Raji (cell line): ENCODE measurements around the gene TEC.
A peak's percentile ranks its signal among the peaks of the same experiment; 100 is the strongest.

Experiments used
- POLR2A ChIP-seq: IDR thresholded peaks from 2 replicates; pipeline ENCODE4 v1.6.1; 2011; ENCODE audit warnings: low read depth, low read length, control low read depth; ENCODE audit not compliant: insufficient read depth

TEC gene

DNA sequence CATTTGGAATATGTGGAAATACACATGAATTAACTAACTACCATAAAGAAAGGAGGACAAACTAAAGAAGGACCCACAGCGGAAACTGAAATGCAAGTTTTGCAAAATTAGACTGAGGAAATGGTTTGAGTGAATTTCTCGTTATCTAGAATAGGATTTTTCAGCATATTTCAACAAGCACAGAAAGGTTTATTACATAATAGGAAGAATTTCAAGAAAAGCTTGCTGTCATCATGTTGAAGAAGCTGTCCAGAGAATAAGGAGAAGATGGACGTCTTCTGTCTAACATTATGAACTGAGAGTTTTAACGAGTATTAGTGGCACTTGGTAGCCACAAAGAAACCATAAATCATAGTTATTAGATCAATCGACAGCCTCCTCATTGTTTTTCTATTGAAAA, 45.0 kb downstream of the TEC start:
- no peak for TF ChIP-seq POLR2A

DNA sequence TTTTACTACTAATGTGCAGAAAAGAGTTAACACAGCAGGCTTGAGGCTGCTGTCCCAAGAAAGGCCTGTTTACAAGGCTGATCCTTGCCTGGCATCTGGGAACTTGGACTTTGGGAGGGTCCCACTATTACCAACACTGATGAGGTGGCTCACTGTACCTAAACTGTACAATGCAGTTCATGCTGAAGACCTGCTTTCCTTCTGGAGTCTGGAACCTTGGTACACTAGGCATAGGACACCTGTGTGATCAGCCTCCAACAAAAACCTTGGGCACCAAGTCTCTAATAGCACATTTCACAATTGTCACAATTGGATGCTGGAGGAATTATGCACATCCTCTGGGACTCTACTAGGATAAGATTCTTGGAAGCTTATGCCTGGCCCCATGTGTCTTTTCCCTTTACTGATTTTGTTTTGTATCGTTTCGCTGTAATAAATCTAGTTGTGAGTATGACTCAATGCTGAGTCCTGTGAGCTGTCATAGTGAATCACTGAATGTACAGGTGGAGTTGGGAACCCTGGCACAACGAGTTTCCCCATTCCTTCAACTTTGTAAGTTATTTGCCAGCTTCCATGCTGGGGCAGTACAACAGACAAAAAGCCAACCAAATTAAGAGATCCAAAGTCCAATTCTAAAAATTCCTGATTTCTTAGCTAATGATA, 45.9 kb downstream of the TEC start:
- TF ChIP-seq POLR2A = no peak

DNA sequence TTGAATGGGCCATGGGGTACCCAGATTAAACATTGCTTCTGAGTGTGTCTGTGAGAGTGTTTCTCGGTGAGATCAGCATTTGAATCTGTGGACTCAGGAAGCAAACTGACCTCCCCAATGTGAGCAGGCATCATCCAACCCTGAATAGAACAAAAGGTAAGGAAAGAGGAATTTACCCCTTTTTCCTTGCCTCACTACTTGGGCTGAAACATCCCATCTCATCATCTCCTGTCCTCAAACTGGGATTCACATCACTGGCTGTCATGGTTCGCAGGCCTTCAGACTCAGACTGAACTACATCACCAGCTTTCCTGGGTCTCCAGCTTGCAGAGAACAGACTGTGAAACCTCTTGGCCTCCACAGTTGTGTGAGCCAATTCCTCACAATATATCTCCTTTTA, 47.1 kb downstream of the TEC start:
- TF ChIP-seq POLR2A = no peak

DNA sequence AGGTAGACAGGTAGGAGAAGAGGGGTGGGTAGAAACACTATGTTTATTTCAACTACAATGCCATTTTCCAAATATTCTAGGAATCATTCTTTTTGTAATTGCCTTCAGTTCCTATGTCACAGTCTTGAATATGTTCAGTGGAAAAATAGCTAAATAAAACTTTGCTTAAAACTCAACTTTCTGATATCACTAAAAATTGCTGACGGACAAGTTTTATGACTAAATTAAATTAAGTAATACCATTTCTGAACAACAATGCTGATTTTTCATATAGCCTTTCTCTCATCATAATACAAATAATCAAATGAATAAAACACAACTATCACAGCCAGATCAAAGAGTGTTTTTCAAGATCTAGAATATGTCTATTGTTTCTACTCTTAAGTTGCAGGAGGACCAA, 53.1 kb downstream of the TEC start:
- no peak for TF ChIP-seq POLR2A

DNA sequence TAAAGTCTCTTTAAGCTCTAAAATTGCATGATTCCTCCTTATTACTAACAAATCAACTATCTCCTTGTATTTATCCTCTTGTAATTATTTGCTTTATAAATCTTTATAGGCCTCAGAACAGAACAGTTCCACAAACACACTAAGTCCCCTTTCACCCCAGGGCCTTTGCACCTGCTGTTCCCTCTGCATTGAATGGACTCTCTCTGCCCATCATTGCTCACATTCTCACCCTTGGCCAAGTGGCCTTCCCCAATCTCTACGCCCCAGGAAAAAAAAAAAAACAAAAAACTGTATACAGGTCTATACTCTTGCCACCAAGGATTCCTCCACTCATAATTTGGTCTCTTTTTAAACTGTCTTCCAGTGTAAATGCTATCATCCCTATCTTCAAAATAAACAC, 53.7 kb downstream of the TEC start:
- TF ChIP-seq POLR2A = no peak

DNA sequence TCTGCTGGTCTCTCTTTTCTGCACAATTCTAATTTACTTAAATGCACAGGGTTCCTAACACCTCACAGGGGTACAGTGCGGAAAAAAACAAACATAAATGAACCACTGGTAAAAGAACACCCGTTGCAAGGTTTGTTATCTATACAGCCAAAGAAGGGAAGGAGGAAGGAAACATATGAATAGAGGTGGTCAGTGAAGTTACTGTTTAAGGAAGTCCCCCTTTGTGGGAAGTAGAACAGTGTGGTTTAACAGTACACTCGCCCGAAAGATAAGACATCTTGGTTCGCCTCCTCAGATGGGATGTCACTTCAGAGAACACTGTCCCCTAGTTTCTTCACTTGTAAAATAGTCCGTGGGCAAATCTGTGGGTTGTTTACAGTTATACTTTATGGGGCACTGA, 57.5 kb downstream of the TEC start:
- peak; percentile 36; the same call in 1 of the 2 replicates for TF ChIP-seq POLR2A

DNA sequence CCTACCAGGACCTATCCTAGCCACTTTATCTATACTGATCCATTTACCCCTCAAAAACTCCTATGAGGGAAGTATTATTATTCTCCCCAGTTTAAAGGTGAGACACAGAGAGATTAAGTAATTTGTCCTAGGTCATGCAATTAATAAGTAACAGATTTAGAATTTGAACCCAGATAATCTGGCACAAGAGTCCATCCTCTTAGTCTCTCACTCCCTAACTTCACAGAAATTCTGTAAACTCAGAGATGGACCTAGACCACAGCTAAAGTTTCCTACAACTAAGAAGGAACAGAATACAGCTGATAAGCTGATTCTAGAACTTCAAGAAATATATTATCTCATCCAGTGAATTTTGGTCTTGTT, 58.7 kb downstream of the TEC start:
- no peak for TF ChIP-seq POLR2A

DNA sequence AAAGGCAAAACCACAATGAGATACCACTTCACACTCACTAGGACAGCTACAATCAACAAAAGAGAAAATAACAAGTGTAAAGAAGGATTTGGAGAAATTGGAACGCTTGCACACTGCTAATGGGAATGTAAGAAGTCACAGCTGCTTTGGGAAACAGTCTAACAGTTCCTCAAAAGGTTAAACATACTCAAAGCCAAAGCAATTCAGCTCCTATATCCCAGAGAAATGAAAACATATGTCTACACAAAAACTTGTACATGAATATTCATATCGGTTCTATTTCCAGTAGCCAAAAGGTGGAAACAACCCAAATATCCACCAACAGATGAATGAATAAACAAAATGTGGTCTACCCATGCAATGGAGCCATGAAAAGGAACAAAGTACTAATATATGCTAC, 64.0 kb downstream of the TEC start:
- TF ChIP-seq POLR2A = no peak

DNA sequence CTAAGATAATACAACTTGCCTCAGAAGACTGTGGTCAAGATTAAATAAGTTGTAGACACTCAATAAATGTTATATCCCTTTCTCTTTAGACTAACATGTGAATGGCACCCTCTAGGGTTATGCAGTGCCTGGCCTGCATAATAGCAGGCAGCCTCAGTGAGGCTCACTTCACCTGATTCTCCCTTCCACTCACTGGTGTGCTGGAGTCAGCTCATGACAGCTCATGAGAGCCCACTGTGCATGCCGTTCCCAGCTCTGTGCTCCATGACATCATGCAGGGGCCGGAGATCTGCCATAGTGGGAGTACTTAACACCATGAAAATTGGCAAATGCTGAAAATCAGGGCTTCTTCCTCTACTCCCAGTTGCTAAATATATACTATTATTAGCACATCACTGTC, 64.5 kb downstream of the TEC start:
- TF ChIP-seq POLR2A = no peak

DNA sequence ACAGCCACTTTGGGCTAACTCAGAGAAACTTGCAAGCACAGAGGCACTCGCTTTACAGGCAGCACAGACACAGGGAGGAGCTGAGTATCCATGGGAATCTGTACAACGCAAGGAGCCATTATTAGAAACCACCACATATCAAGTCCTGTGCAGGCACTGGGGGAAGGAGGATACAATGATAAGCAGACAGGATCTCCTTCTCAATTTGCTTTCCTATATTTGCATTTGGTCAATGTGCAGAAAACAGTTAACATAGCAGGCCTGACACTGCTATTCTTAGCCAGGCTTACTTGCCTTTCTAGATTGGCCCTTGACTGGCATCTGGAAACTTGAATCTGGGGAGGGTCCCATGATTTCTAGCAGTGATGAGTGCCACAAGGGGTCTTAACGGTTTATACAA, 65.8 kb downstream of the TEC start:
- TF ChIP-seq POLR2A = peak; percentile 52; the same call in 1 of the 2 replicates

DNA sequence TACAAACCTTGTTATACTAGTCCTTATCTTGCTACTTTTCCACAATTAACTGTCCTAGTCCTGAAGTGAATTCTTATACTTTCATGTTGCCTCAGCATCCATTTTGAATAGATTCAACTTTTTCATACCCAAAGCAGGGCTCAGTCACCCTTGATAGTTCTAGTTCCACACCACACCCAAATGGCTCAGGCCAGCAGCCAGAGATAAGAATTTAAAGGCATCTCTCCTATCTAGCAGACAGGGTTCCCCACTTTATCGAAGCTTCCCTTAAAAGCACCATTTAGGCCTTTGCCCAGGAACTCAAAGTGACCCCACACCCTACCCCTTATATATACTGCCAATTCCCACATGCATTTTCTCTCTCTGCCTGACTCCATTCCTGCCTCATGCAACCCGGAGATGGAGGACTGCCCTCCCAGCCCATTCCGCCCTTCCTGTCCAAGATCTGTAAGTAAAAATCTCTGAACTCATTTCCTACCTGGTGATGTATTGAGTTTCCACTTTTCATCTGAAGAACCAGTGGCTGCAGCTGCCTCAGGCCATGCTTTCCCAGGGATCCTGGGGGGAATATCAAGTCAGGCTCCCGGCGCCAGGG, 71.9 kb downstream of the TEC start:
- TF ChIP-seq POLR2A = no peak

DNA sequence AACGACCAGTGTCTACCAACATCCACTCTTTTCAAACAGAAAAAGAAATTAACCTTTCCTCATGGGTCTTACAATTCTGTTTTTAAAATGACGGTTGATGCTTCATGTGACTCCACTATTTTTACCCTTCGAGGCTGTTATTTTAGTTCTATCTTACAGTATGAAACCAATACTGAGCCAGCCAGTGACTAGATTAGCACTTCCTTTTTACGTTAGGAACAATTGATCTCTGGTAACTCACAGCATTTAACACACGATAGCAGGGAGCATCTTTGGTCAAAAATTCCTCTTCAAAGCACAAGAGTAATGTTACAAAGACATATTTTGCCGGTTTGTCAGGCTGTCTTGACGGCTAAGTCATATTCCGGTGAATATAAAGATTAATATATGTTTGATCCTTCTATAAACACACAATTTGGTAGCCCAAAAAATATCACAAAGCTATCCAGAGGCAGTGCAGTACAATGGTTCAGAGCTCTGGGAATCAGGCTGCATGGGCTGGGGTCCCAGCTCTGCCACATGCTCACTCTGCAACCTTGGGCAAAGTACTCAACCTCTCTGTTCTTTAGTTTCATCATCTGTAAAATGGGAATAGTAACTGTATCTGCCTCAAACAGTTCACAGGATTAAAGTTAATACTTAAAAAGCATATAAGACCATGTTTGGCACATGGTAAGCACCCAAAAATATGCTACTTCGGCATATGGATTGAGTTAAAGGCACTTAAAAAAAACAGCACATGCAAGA, 72.7 kb downstream of the TEC start:
- 0 out of 2 replicates have a peak, but pooled peaks have one; percentile 14 for TF ChIP-seq POLR2A

DNA sequence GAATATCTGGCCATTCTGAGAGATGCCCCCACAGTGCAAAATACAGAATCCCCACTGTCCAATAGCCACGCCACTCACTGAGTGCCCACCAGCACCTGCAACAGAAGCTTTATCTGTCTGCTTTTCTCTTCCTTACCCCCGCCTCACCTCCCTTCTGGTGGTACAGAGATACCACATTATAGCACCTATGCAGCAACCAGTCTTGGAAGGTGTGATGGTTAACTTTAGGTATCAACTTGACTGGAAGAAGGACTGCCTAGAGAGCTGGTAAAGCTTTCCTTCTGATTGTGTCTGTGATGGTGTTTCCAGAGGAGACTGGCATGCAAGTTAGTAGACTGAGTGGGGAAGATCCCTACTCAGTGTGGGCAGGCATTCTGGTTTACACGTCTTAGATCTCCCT, 73.8 kb downstream of the TEC start:
- no peak for TF ChIP-seq POLR2A

DNA sequence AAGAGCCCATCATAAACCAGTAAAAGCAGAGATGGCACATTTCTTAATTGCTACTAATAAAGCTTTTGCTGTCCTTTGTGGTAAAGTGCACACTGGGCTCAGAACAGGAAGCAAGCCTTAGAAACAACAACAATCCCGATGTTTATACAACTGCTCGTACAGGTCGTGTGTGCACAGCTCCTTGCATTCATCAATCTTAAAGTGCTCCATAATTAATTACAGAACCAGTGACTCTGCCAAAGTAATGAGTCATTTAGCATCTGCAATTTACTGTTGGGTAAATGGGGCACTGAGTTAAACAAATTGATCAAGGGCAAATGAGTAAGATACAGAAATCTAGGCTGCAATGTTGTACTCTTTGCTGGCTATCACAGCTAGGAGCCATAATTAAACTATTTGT, 74.3 kb downstream of the TEC start:
- TF ChIP-seq POLR2A = peak; percentile 30; the same call in 1 of the 2 replicates

DNA sequence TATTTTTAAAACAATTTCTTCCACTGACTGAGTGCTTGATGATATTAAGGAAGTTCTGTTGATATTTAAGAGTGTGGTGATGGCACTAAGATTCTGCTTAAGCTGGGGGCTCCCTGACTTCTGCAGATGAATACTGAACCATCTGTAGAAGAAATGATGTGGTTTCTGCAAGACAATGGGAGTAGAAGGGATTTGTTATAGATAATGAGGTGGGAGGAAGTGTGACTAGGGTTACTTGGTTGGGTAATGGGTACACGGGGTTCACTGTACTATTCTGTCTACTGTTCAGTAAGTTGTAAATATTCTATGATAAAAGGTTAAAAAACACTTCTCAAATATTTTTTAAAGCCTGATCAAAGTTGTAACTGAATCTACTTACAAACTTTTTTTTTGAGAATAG, 74.7 kb downstream of the TEC start:
- no peak for TF ChIP-seq POLR2A

DNA sequence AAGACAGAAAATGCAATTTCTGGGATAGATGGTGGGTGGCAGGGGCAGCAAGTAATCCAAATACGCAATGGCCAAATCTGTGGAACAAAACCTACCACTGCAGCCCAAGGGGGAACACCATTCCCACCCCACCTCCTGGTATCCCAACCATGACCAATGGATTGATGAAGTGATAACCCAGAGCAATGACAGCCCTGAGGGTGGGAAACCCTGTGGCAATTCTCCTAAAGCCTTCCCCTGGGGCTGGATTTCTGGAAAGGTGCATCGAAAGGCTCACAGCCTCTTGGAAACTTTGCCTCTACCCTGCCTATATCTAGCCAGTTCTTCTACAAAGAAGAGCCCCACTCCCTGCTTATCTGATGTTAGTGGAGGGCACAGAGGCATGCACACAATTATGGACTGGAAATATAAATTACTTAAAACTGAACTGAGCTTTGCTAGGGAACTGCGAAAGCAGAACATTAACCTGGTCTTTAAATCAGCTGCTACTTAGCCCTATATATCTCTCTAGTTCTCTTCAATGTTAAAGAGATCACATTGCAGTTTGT, 75.6 kb downstream of the TEC start:
- no peak for TF ChIP-seq POLR2A
